SK-N-SH (cell line): ENCODE measurements around the gene RBAK. TPM values are rescaled to one million over a fixed set of nuclear protein-coding genes. Genes with fewer than 3 reads are reported as not detected.

Experiments used
- CTCF ChIA-PET: fragments of 300-600, 350-600 bp; formaldehyde crosslinking; extraction: SDS; loops from one replicate; lab custom pipeline; 2021; lab: Yijun Ruan, JAX
- POLR2A ChIA-PET: fragments of 350-600 bp; sonication (Branson Sonifier 250); formaldehyde crosslinking; extraction: SDS; loops from one replicate; lab custom pipeline; 2020; ENCODE audit warnings: antibody characterized with exemption, inconsistent platforms; lab: Yijun Ruan, JAX
- DNase-seq: peaks from one replicate; pipeline ENCODE4 v3.0.0; 2012
- H2AFZ ChIP-seq: fragments of 200-600 bp; sonication (generic); 2 replicates; pipeline ENCODE4 v1.8.1; 2016; ENCODE audit warnings: antibody characterized with exemption, mild to moderate bottlenecking, low read depth
- H3F3A ChIP-seq: fragments of 200-600 bp; sonication (generic); replicated peaks from 2 replicates; pipeline ENCODE3; 2016; ENCODE audit warnings: antibody characterized with exemption, mild to moderate bottlenecking; ENCODE audit not compliant: insufficient read depth
- H3K27ac ChIP-seq, 2 experiments: fragments of 200-500 bp in 1 of 2; fragments of 200-600 bp in 1 of 2; sonication (Bioruptor generic) in 1 of 2; sonication (generic), shearing (Covaris generic) in 1 of 2; 2 replicates each; pipeline versions ENCODE4 v1.5.1 to v1.6.1; 2014 to 2016; ENCODE audit warnings: low read depth in 2 of 2, inconsistent platforms in 1 of 2, low read length in 1 of 2, mild to moderate bottlenecking in 1 of 2, mixed read lengths in 1 of 2
- H3K27me3 ChIP-seq: fragments of 200-600 bp; sonication (generic), shearing (Covaris generic); 2 replicates; pipeline ENCODE4 v1.6.1; 2016; ENCODE audit warnings: mixed run types; ENCODE audit not compliant: insufficient read depth
- H3K36me3 ChIP-seq, 2 experiments: fragments of 200-500 bp in 1 of 2; fragments of 200-600 bp in 1 of 2; sonication (Bioruptor generic) in 1 of 2; sonication (generic) in 1 of 2; replicated peaks in 1 of 2; 2 replicates each; pipeline versions ENCODE3 to v1.5.1; 2014 to 2016; ENCODE audit warnings: low read length in 1 of 2, mild to moderate bottlenecking in 1 of 2; ENCODE audit not compliant: insufficient read depth in 2 of 2, control insufficient read depth in 1 of 2
- H3K4me1 ChIP-seq, 2 experiments: fragments of 200-500 bp in 1 of 2; fragments of 200-600 bp in 1 of 2; sonication (Bioruptor generic) in 1 of 2; sonication (generic), shearing (Covaris generic) in 1 of 2; 2 replicates each; pipeline versions ENCODE4 v1.5.1 to v1.6.1; 2014 to 2016; ENCODE audit warnings: low read depth in 1 of 2, low read length in 1 of 2, mixed run types in 1 of 2; ENCODE audit not compliant: insufficient read depth in 2 of 2, control insufficient read depth in 1 of 2
- H3K4me2 ChIP-seq: fragments of 200-600 bp; sonication (generic), shearing (Covaris generic); 2 replicates; pipeline ENCODE4 v1.6.1; 2017; ENCODE audit warnings: mixed run types
- H3K4me3 ChIP-seq, 2 experiments: fragments of 200-500 bp in 1 of 2; fragments of 200-600 bp in 1 of 2; sonication (Bioruptor generic) in 1 of 2; sonication (generic), shearing (Covaris generic) in 1 of 2; 2 replicates each; pipeline versions ENCODE4 v1.5.1 to v1.8.1; 2014 to 2016; ENCODE audit warnings: low read depth in 2 of 2, inconsistent platforms in 1 of 2, low read length in 1 of 2, mild to moderate bottlenecking in 1 of 2, mixed read lengths in 1 of 2, moderate library complexity in 1 of 2
- H3K79me2 ChIP-seq: fragments of 200-600 bp; sonication (generic); 2 replicates; pipeline ENCODE4 v1.8.1; 2017; ENCODE audit warnings: mild to moderate bottlenecking; ENCODE audit not compliant: insufficient read depth
- H3K9ac ChIP-seq: fragments of 200-600 bp; sonication (generic); 2 replicates; pipeline ENCODE4 v1.6.1; 2017; ENCODE audit warnings: mixed run types
- H3K9me2 ChIP-seq: fragments of 200-600 bp; sonication (generic); 2 replicates; pipeline ENCODE4 v1.6.1; 2017; ENCODE audit warnings: mixed run types
- H3K9me3 ChIP-seq: fragments of 200-600 bp; sonication (generic); 2 replicates; pipeline ENCODE4 v1.6.1; 2017; ENCODE audit warnings: mixed run types, mild to moderate bottlenecking, moderate library complexity
- H4K20me1 ChIP-seq: fragments of 200-600 bp; sonication (generic); 2 replicates; pipeline ENCODE4 v1.6.1; 2017; ENCODE audit warnings: mild to moderate bottlenecking, mixed run types; ENCODE audit not compliant: insufficient read depth
- CHD2 ChIP-seq: fragments of 150-350 bp; IDR thresholded peaks from 2 replicates; pipeline ENCODE4 v1.6.1; 2018; ENCODE audit warnings: low read length; ENCODE audit not compliant: partially characterized antibody
- EP300 ChIP-seq, 2 experiments: IDR thresholded peaks; 2 replicates each; pipeline versions ENCODE4 v1.4.0 to v1.6.1; 2012; ENCODE audit warnings: borderline replicate concordance in 1 of 2, low read depth in 1 of 2, low read length in 1 of 2
- FOXJ3 ChIP-seq: sonication (generic); formaldehyde crosslinking; IDR thresholded peaks from 2 replicates; pipeline ENCODE4 v1.5.1; 2020; ENCODE audit warnings: mild to moderate bottlenecking, missing genetic modification reagents
- FOXM1 ChIP-seq: IDR thresholded peaks from 2 replicates; pipeline ENCODE4 v1.4.0; 2012; ENCODE audit warnings: low read depth, mild to moderate bottlenecking
- GABPA ChIP-seq: IDR thresholded peaks from 2 replicates; pipeline ENCODE4 v1.4.0; 2012; ENCODE audit warnings: low read depth, mild to moderate bottlenecking
- GATA2 ChIP-seq: sonication (generic); formaldehyde crosslinking; IDR thresholded peaks from 2 replicates; pipeline ENCODE4 v1.5.0; 2020; ENCODE audit warnings: mild to moderate bottlenecking, missing genetic modification reagents
- IRF3 ChIP-seq: fragments of 150-350 bp; IDR thresholded peaks from 2 replicates; pipeline ENCODE4 v1.6.1; 2016; ENCODE audit warnings: mild to moderate bottlenecking, low read depth, low read length
- NRF1 ChIP-seq: IDR thresholded peaks from 2 replicates; pipeline ENCODE4 v1.6.1; 2012; ENCODE audit warnings: low read depth, mild to moderate bottlenecking, low read length
- RAD21 ChIP-seq: IDR thresholded peaks from 2 replicates; pipeline ENCODE4 v1.6.1; 2012; ENCODE audit warnings: mild to moderate bottlenecking, low read length
- RCOR1 ChIP-seq: fragments of 150-350 bp; IDR thresholded peaks from 2 replicates; pipeline ENCODE4 v1.6.1; 2017; ENCODE audit warnings: antibody characterized with exemption, low read length
- RXRA ChIP-seq: IDR thresholded peaks from 2 replicates; pipeline ENCODE4 v1.4.0; 2012; ENCODE audit warnings: low read depth, mild to moderate bottlenecking, borderline replicate concordance
- SIN3A ChIP-seq: IDR thresholded peaks from 2 replicates; pipeline ENCODE4 v1.6.1; 2012; ENCODE audit warnings: low read depth, mild to moderate bottlenecking, low read length, moderate library complexity, borderline replicate concordance
- TEAD4 ChIP-seq: IDR thresholded peaks from 2 replicates; pipeline ENCODE4 v1.4.0; 2012; ENCODE audit warnings: mild to moderate bottlenecking, borderline replicate concordance; ENCODE audit not compliant: insufficient read depth
- YY1 ChIP-seq: IDR thresholded peaks from 2 replicates; pipeline ENCODE4 v1.4.0; 2012; ENCODE audit warnings: low read depth, mild to moderate bottlenecking
- WGBS: methylation state at CpG from one replicate; pipeline ENCODE4 v1.1.6; 2017; ENCODE audit warnings: low lambda C conversion rate; 5-methylcytosine and 5-hydroxymethylcytosine counted together
- polyA plus RNA-seq, 3 experiments: library from polyadenylated mRNA; depleted of rRNA; stranded (reverse); fragments of >200 nt; gene quantifications; 2 replicates each; pipeline ENCODE4 v1.2.3, GENCODE V29; 2012
- small RNA-seq, 7 experiments: library from RNA; depleted of rRNA; stranded (forward); fragments of <200 nt; gene quantifications; one replicate each; pipeline ENCODE3, GENCODE V24; 2012

Gene RBAK
- polyA plus RNA-seq, 1 of the 3 experiments (the other 2 are of a cell fraction) = 2.5 TPM

GRCh38 chr7:5117095-5117970 lies 71.7 kb downstream of the RBAK start:
- Histone ChIP-seq H3K4me2 (no peak overlapping the region), H3F3A (no peaks in the 10 kb centered on the region), H3K4me3 (no peak overlapping the region), H2AFZ (no peak overlapping the region), H3K4me1 (no peaks in the 10 kb centered on the region), H3K9ac (no peak overlapping the region), H3K9me2 (no peaks in the 10 kb centered on the region), H4K20me1 (no peaks in the 10 kb centered on the region), H3K9me3 (no peaks in the 10 kb centered on the region), H3K27ac (no peak overlapping the region), H3K36me3 (no peaks in the 10 kb centered on the region), H3K27me3 (peaks cover 14% of the 10 kb centered on the region; the same call in 1 of the 2 replicates), H3K79me2 (no peaks in the 10 kb centered on the region)
- ChIA-PET CTCF (interaction anchor here (1.5 kb wide), 1 partner anchor 32 kb away, joined by 6 read pairs; no protein-coding TSS in a partner anchor), POLR2A (no interaction called here)
- no peak for DNase-seq
- WGBS = 75% methylated on average over 55 of the region's 56 CpGs
- TF ChIP-seq NRF1 (no peak), FOXM1 (no peak), RAD21 (no peak), FOXJ3 (CRISPR knock-in tag) (no peak), SIN3A (no peak), RCOR1 (no peak), GABPA (no peak), CHD2 (no peak), IRF3 (no peak), TEAD4 (no peak), GATA2 (no peak), EP300 (IDR thresholded peaks at IDR 0.05; ENCODE audit: borderline replicate concordance in 1 of 2, low read depth in 1 of 2, low read length in 1 of 2) (no peak), YY1 (no peak), RXRA (no peak)

Small RNA genes lying within 50 kb of the gene (small RNA-seq; reads per million reads assigned to genes)
- gene AC092032.1 = 0 reads per million in 7 experiments

Other genes starting within 250 kb of the RBAK start
- not detected in 2 replicates for gene PAPOLB, start 183.8 kb upstream of the RBAK start, polyA plus RNA-seq (2012; rRNA removed)
- 3.5 and 4.3 TPM in 2 replicates for gene RADIL, start 162.1 kb upstream of the RBAK start, polyA plus RNA-seq (2012; rRNA removed)
- not detected in 2 replicates for gene MMD2, start 86.7 kb upstream of the RBAK start, polyA plus RNA-seq (2012; rRNA removed)
- 99.1 and 106 TPM in 2 replicates for gene WIPI2, start 144.4 kb downstream of the RBAK start, polyA plus RNA-seq (2012; rRNA removed)
- gene SLC29A4, start 237.1 kb downstream of the RBAK start, polyA plus RNA-seq (2012; rRNA removed) = 11.2 and 12.3 TPM in 2 replicates